Duodenal mucosa (tissue), 2 donors: ENCODE results near the gene RSPH1.

ENCODE experiments used
- H3K27ac ChIP-seq: one replicate; pipeline ENCODE4 v1.7.0; 2013; ENCODE audit warnings: low read depth, low read length
- H3K27me3 ChIP-seq, 2 donors: one replicate each; pipeline ENCODE4 v1.7.0; 2013; ENCODE audit warnings: low read length in 2 of 2, control low read depth in 1 of 2; ENCODE audit not compliant: insufficient read depth in 2 of 2, control insufficient read depth in 1 of 2
- H3K36me3 ChIP-seq, 2 donors: one replicate each; pipeline ENCODE4 v1.7.0; 2013; ENCODE audit warnings: low read length in 2 of 2, control low read depth in 1 of 2; ENCODE audit not compliant: insufficient read depth in 2 of 2, control insufficient read depth in 1 of 2
- H3K4me1 ChIP-seq, 2 donors: one replicate each; pipeline ENCODE4 v1.7.0; 2013; ENCODE audit warnings: low read length in 2 of 2, control low read depth in 1 of 2; ENCODE audit not compliant: insufficient read depth in 2 of 2, control insufficient read depth in 1 of 2
- H3K4me3 ChIP-seq, 2 donors: one replicate each; pipeline ENCODE4 v1.7.0; 2013; ENCODE audit warnings: low read length in 2 of 2, low read depth in 1 of 2
- H3K9ac ChIP-seq, 2 donors: one replicate each; pipeline ENCODE4 v1.7.0; 2013; ENCODE audit warnings: low read length in 2 of 2, low read depth in 1 of 2
- H3K9me3 ChIP-seq, 2 donors: one replicate each; pipeline ENCODE4 v1.7.0; 2013; ENCODE audit warnings: low read length in 2 of 2, control low read depth in 1 of 2; ENCODE audit not compliant: control insufficient read depth in 1 of 2

The RSPH1 gene

GRCh38 chr21:42424914-42425541 is 71.0 kb downstream of the RSPH1 start:
- no peak overlapping the region for H3K27ac ChIP-seq
- H3K36me3 ChIP-seq = no peaks in the 10 kb centered on the region
- no peaks in the 10 kb centered on the region for H3K27me3 ChIP-seq

GRCh38 chr21:42423685-42424084 is 72.3 kb downstream of the RSPH1 start:
- H3K27ac ChIP-seq = no peak overlapping the region
- H3K4me3 ChIP-seq = no peak overlapping the region
- H3K4me1 ChIP-seq = peaks cover 10 to 30% of the 10 kb centered on the region in 2 donors
- no peaks in the 10 kb centered on the region for H3K9me3 ChIP-seq
- H3K27me3 ChIP-seq = no peaks in the 10 kb centered on the region
- no peak overlapping the region for H3K9ac ChIP-seq
- no peaks in the 10 kb centered on the region for H3K36me3 ChIP-seq

More at GRCh38 chr21:42424914-42425541, 71.0 kb downstream of the RSPH1 start:
- Histone ChIP-seq H3K4me3 (no peak overlapping the region), H3K9me3 (no peaks in the 10 kb centered on the region), H3K4me1 (peaks cover 10 to 30% of the 10 kb centered on the region in 2 donors), H3K9ac (no peak overlapping the region)

- H3K27me3 ChIP-seq = no peaks in the 10 kb centered on the region
- H3K9me3 ChIP-seq = no peaks in the 10 kb centered on the region
- peaks cover 10 to 30% of the 10 kb centered on the region in 2 donors for H3K4me1 ChIP-seq
- H3K27ac ChIP-seq = no peak overlapping the region
- H3K4me3 ChIP-seq = no peak overlapping the region
- no peak overlapping the region for H3K9ac ChIP-seq
- H3K36me3 ChIP-seq = no peaks in the 10 kb centered on the region
These were observed 72.8 kb downstream of the RSPH1 start for GRCh38 chr21:42423197-42423675.
